GM18498 (cell line): Measurements from ENCODE around the gene MRPS15.
"Not testable (repeated sequence)": the region's sequence is repeated elsewhere in the genome, so short reads cannot be mapped to it uniquely, and the experiment has no call there.

Experiments used
- ATAC-seq: cut with Tn5 transposase; IDR thresholded peaks from one replicate; pipeline ENCODE4 v1.9.1; 2021; ENCODE audit warnings: mild to moderate bottlenecking, moderate library complexity; ENCODE audit not compliant: unreplicated experiment

Gene MRPS15

GRCh38 chr1:36484099-36484498 lies 19.9 kb upstream of the MRPS15 start:
- ATAC-seq: no peak

GRCh38 chr1:36482724-36483388 lies 18.7 kb upstream of the MRPS15 start, which contains the start of gene CSF3R:
Gene CSF3R (minus strand): TSS chr1:36482913. CDS start chr1:36479496, 3,417 bp downstream.
- ATAC-seq: no peak

GRCh38 chr1:36481771-36482723 lies 17.9 kb upstream of the MRPS15 start:
- ATAC-seq: no peak

- no peak for ATAC-seq
Observed at GRCh38 chr1:36481091-36481490, 16.9 kb upstream of the MRPS15 start.

GRCh38 chr1:36480161-36480560 lies 16.0 kb upstream of the MRPS15 start:
- ATAC-seq: no peak

- no peak for ATAC-seq
Observed at GRCh38 chr1:36479505-36480051, 15.4 kb upstream of the MRPS15 start.

- not testable (repeated sequence) for ATAC-seq
Observed at GRCh38 chr1:36477615-36478014, 13.4 kb upstream of the MRPS15 start.

- no peak for ATAC-seq
Observed at GRCh38 chr1:36476945-36477344, 12.8 kb upstream of the MRPS15 start.

- ATAC-seq: no peak
Observed at GRCh38 chr1:36475910-36476604, 11.9 kb upstream of the MRPS15 start.

GRCh38 chr1:36475341-36475740 lies 11.2 kb upstream of the MRPS15 start:
- no peak for ATAC-seq

- no peak for ATAC-seq
Observed at GRCh38 chr1:36472656-36473055, 8.5 kb upstream of the MRPS15 start.

GRCh38 chr1:36471830-36472641 lies 7.9 kb upstream of the MRPS15 start:
- no peak for ATAC-seq

GRCh38 chr1:36469163-36469562 lies 5.0 kb upstream of the MRPS15 start:
- ATAC-seq: no peak

- no peak for ATAC-seq
Observed at GRCh38 chr1:36467700-36468455, 3.7 kb upstream of the MRPS15 start.

GRCh38 chr1:36467027-36467410 lies 2.8 kb upstream of the MRPS15 start:
- ATAC-seq: no peak

GRCh38 chr1:36466370-36467026 lies 2.3 kb upstream of the MRPS15 start:
- no peak for ATAC-seq

GRCh38 chr1:36465731-36466369 lies 1.7 kb upstream of the MRPS15 start:
- no peak for ATAC-seq

GRCh38 chr1:36464605-36465393 lies 615 bp upstream of the MRPS15 start:
- ATAC-seq: peak; percentile 46
